ENCODE measurements around the gene GALNT18. TPM values are rescaled to one million over a fixed set of nuclear protein-coding genes. Genes with fewer than 3 reads are reported as not detected.

Gene GALNT18
- total RNA-seq, 4 donors from 2014 or later, result 3.5 to 31.4 (median 11.1) TPM

GRCh38 chr11:11667056-11667455 lies 45.3 kb upstream of the GALNT18 start:
- TF ChIP-seq CTCF (IDR thresholded peaks at IDR 0.05), result no peak
- no peak for TF ChIP-seq POLR2A (IDR thresholded peaks at IDR 0.05)
- Histone ChIP-seq H3K27me3 (no peaks in the 10 kb centered on the region), H3K27ac (no peak overlapping the region), H3K4me3 (no peak overlapping the region), H3K4me1 (no peaks in the 10 kb centered on the region), H3K9me3 (no peaks in the 10 kb centered on the region), H3K36me3 (no peaks in the 10 kb centered on the region)
- DNase-seq, result no peak

- no peak for DNase-seq
- Histone ChIP-seq H3K36me3 (no peaks in the 10 kb centered on the region), H3K4me3 (no peak overlapping the region), H3K4me1 (no peaks in the 10 kb centered on the region), H3K27ac (no peak overlapping the region), H3K27me3 (no peaks in the 10 kb centered on the region), H3K9me3 (no peaks in the 10 kb centered on the region)
- TF ChIP-seq CTCF (IDR thresholded peaks at IDR 0.05) (no peak), POLR2A (IDR thresholded peaks at IDR 0.05) (no peak)
These were observed 43.6 kb upstream of the GALNT18 start for GRCh38 chr11:11665407-11665806.

- Histone ChIP-seq H3K27ac (no peak overlapping the region), H3K36me3 (no peaks in the 10 kb centered on the region), H3K4me3 (no peak overlapping the region), H3K4me1 (no peaks in the 10 kb centered on the region), H3K9me3 (no peaks in the 10 kb centered on the region), H3K27me3 (no peaks in the 10 kb centered on the region)
- TF ChIP-seq POLR2A (IDR thresholded peaks at IDR 0.05) (no peak), CTCF (IDR thresholded peaks at IDR 0.05) (no peak)
- DNase-seq, result no peak
These were observed 42.1 kb upstream of the GALNT18 start for GRCh38 chr11:11663907-11664306.

- TF ChIP-seq CTCF (IDR thresholded peaks at IDR 0.05) (no peak), POLR2A (IDR thresholded peaks at IDR 0.05) (no peak)
- no peak overlapping the region for H3K4me3 ChIP-seq
- H3K9me3 ChIP-seq, result no peaks in the 10 kb centered on the region
- H3K27me3 ChIP-seq, result no peaks in the 10 kb centered on the region
- H3K36me3 ChIP-seq, result no peaks in the 10 kb centered on the region
- H3K27ac ChIP-seq, result no peak overlapping the region
- no peaks in the 10 kb centered on the region for H3K4me1 ChIP-seq
- DNase-seq, result no peak
These were observed 40.8 kb upstream of the GALNT18 start for GRCh38 chr11:11662578-11662977.

- no peak for DNase-seq
- H3K36me3 ChIP-seq, result no peaks in the 10 kb centered on the region
These were observed 39.7 kb upstream of the GALNT18 start for GRCh38 chr11:11661326-11662040.

GRCh38 chr11:11660363-11660740 lies 38.5 kb upstream of the GALNT18 start:
- DNase-seq, result no peak
- no peaks in the 10 kb centered on the region for H3K27me3 ChIP-seq
- H3K36me3 ChIP-seq, result no peaks in the 10 kb centered on the region
- no peak for TF ChIP-seq POLR2A (IDR thresholded peaks at IDR 0.05)
- TF ChIP-seq CTCF (IDR thresholded peaks at IDR 0.05), result no peak
- H3K27ac ChIP-seq, result no peak overlapping the region
- H3K4me1 ChIP-seq, result no peaks in the 10 kb centered on the region
- no peaks in the 10 kb centered on the region for H3K9me3 ChIP-seq
- H3K4me3 ChIP-seq, result no peak overlapping the region

More at GRCh38 chr11:11661326-11662040, 39.7 kb upstream of the GALNT18 start:
- no peak overlapping the region for H3K27ac ChIP-seq
- no peak overlapping the region for H3K4me3 ChIP-seq
- no peaks in the 10 kb centered on the region for H3K4me1 ChIP-seq
- no peaks in the 10 kb centered on the region for H3K27me3 ChIP-seq
- no peaks in the 10 kb centered on the region for H3K9me3 ChIP-seq
- TF ChIP-seq POLR2A (IDR thresholded peaks at IDR 0.05), result no peak
